ENCODE measurements around the gene RTN4RL1. TPM values are rescaled to one million over a fixed set of nuclear protein-coding genes. Genes with fewer than 3 reads are reported as not detected.

RTN4RL1 gene
- total and polyA plus RNA-seq, 2 of the 4 experiments (the other 2 are of a cell fraction), result under 0.01 to 0.03 TPM

GRCh38 chr17:1960545-1960912 is 64.6 kb downstream of the RTN4RL1 start:
- H4K91ac ChIP-seq (ENCODE audit: insufficient read depth, low read depth, low read length), result no peak overlapping the region
- H3K14ac ChIP-seq (replicated peaks; ENCODE audit: low read depth, low read length), result no peak overlapping the region
- H3K4me2 ChIP-seq (ENCODE audit: low read depth, low read length), result peak overlapping the region; percentile 16; the same call in 1 of the 2 replicates
- ChIA-PET CTCF (no interaction called here), POLR2A (ENCODE audit: unreplicated experiment) (no interaction called here)
- H3K23ac ChIP-seq (ENCODE audit: low read depth, low read length), result no peak overlapping the region
- H2AK9ac ChIP-seq (replicated peaks; ENCODE audit: low read depth, low read length, poor library complexity), result no peak overlapping the region
- H3K18ac ChIP-seq (ENCODE audit: low read depth, low read length), result no peak overlapping the region
- H3K9ac ChIP-seq (ENCODE audit: low read depth, low read length), result no peak overlapping the region
- WGBS, 2 experiments (ENCODE audit: extremely low coverage in 2 of 2, insufficient read length in 1 of 2), result 17% methylated on average over 7 of the region's 8 CpGs; no CpG with 5 or more reads in 1 of the 2 experiments
- ATAC-seq (ENCODE audit: low read depth), result peak; percentile 72
- dilution Hi-C loops (cut with HindIII; ENCODE audit: low sequenced_read_pairs, unreplicated experiment) (no loop called here), intact Hi-C loops (cut with micrococcal nuclease) (no loop called here), in situ Hi-C loops (cut with MboI; ENCODE audit: low sequenced_read_pairs) (no loop called here)
- no peak for TF ChIP-seq CEBPB (IDR thresholded peaks at IDR 0.05; ENCODE audit: low read depth, low read length)
- TF ChIP-seq, protein P1, sequence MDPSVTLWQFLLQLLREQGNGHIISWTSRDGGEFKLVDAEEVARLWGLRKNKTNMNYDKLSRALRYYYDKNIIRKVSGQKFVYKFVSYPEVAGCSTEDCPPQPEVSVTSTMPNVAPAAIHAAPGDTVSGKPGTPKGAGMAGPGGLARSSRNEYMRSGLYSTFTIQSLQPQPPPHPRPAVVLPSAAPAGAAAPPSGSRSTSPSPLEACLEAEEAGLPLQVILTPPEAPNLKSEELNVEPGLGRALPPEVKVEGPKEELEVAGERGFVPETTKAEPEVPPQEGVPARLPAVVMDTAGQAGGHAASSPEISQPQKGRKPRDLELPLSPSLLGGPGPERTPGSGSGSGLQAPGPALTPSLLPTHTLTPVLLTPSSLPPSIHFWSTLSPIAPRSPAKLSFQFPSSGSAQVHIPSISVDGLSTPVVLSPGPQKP (IDR thresholded peaks at IDR 0.05; ENCODE audit: borderline replicate concordance, low read depth, low read length), result no peak
- TF ChIP-seq FOS (IDR thresholded peaks at IDR 0.05; ENCODE audit: low read depth, low read length), result no peak
- no peak for TF ChIP-seq RFX5 (IDR thresholded peaks at IDR 0.05; ENCODE audit: low read depth, low read length)
- no peak for TF ChIP-seq MXI1 (IDR thresholded peaks at IDR 0.05; ENCODE audit: borderline replicate concordance, low read depth, low read length)
- no peak for TF ChIP-seq SMC3 (IDR thresholded peaks at IDR 0.05; ENCODE audit: low read depth, low read length)
- TF ChIP-seq CHD1 (IDR thresholded peaks at IDR 0.05; ENCODE audit: low read depth, low read length), result no peak
- TF ChIP-seq CTCF (conservative IDR thresholded peaks at IDR 0.05; ENCODE audit: low read depth, low read length), result no peak
- no peak for TF ChIP-seq MAZ (IDR thresholded peaks at IDR 0.05; ENCODE audit: borderline replicate concordance, low read depth, low read length)
- TF ChIP-seq BHLHE40 (IDR thresholded peaks at IDR 0.05; ENCODE audit: low read depth, low read length), result no peak
- TF ChIP-seq RCOR1 (IDR thresholded peaks at IDR 0.05; ENCODE audit: insufficient replicate concordance, low read length), result no peak
- TF ChIP-seq MAFK (IDR thresholded peaks at IDR 0.05; ENCODE audit: low read depth, low read length), result no peak
- TF ChIP-seq RAD21 (IDR thresholded peaks at IDR 0.05; ENCODE audit: low read length), result no peak
- TF ChIP-seq NFE2L2 (IDR thresholded peaks at IDR 0.05; ENCODE audit: low read depth, low read length), result no peak
- TF ChIP-seq, protein P2, sequence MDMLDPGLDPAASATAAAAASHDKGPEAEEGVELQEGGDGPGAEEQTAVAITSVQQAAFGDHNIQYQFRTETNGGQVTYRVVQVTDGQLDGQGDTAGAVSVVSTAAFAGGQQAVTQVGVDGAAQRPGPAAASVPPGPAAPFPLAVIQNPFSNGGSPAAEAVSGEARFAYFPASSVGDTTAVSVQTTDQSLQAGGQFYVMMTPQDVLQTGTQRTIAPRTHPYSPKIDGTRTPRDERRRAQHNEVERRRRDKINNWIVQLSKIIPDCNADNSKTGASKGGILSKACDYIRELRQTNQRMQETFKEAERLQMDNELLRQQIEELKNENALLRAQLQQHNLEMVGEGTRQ (IDR thresholded peaks at IDR 0.05; ENCODE audit: low read depth, low read length), result no peak
- TF ChIP-seq POLR2A (IDR thresholded peaks at IDR 0.05; ENCODE audit: low read depth, low read length), result no peak
- H2BK20ac ChIP-seq (ENCODE audit: low read depth, low read length), result no peak overlapping the region
- DNase-seq, result no peak
- H2BK5ac ChIP-seq (ENCODE audit: low read depth, low read length, poor library complexity, severe bottlenecking), result no peak overlapping the region
- no peak overlapping the region for H2AK5ac ChIP-seq (ENCODE audit: low read depth, low read length)
- no peak overlapping the region for H4K8ac ChIP-seq (ENCODE audit: low read depth in 2 of 2, low read length in 2 of 2)
- peaks cover 9% of the 10 kb centered on the region; the same call in 1 of the 2 replicates for H3K27me3 ChIP-seq (ENCODE audit: control insufficient read depth, insufficient read depth, low read length)
- no peak overlapping the region for H2BK15ac ChIP-seq (ENCODE audit: low read depth, low read length)
- H3K9me3 ChIP-seq (ENCODE audit: control insufficient read depth, insufficient read depth, low read length), result no peaks in the 10 kb centered on the region
- peak overlapping the region; percentile 10; the same call in 1 of the 2 replicates for H3K27ac ChIP-seq (ENCODE audit: insufficient read depth, low read length)
- H3K56ac ChIP-seq (ENCODE audit: extremely low read depth, insufficient read depth, low read length), result no peak overlapping the region
- peaks cover 4% of the 10 kb centered on the region; the same call in 1 of the 2 replicates for H3K4me1 ChIP-seq (ENCODE audit: control insufficient read depth, insufficient read depth, low read length)
- H2BK120ac ChIP-seq (ENCODE audit: low read depth, low read length), result no peak overlapping the region
- H3K36me3 ChIP-seq (ENCODE audit: control insufficient read depth, insufficient read depth, low read length), result no peaks in the 10 kb centered on the region
- no peak overlapping the region for H4K5ac ChIP-seq (ENCODE audit: low read depth, low read length)
- no peaks in the 10 kb centered on the region for H3K79me1 ChIP-seq (ENCODE audit: low read depth in 1 of 2, low read length in 2 of 2)
- H3K9me1 ChIP-seq (ENCODE audit: insufficient read depth, low read length), result no peaks in the 10 kb centered on the region
- no peak overlapping the region for H3K4me3 ChIP-seq (ENCODE audit: insufficient read depth, low read depth, low read length)
- no peak overlapping the region for H2AFZ ChIP-seq (replicated peaks; ENCODE audit: low read length, poor library complexity)
- H3K4ac ChIP-seq (ENCODE audit: low read depth, low read length), result no peak overlapping the region
- BruUV-seq (replicated peaks), result no TSS peak
- H4K20me1 ChIP-seq (ENCODE audit: insufficient read depth, low read length), result no peaks in the 10 kb centered on the region
